HAP-1 (cell line): ENCODE results near the gene IL37.
"Not testable (repeated sequence)": the region's sequence is repeated elsewhere in the genome, so short reads cannot be mapped to it uniquely, and the experiment has no call there.

Source experiments
- DNase-seq, 2 experiments: peaks; one replicate each; pipeline ENCODE4 v3.0.0-alpha.2; 2016 to 2020; ENCODE audit warnings: low spot score in 2 of 2
- H3K27me3 ChIP-seq: fragments of 250-450 bp; sonication (Bioruptor Pico); 2 replicates; pipeline ENCODE4 v1.5.1; 2020; ENCODE audit warnings: low read depth, mild to moderate bottlenecking, moderate library complexity
- H3K36me3 ChIP-seq: fragments of 250-450 bp; sonication (Bioruptor Pico); replicated peaks from 2 replicates; pipeline ENCODE4 v1.5.1; 2020; ENCODE audit warnings: mild to moderate bottlenecking
- H3K4me1 ChIP-seq: fragments of 250-450 bp; sonication (Bioruptor Pico); 2 replicates; pipeline ENCODE4 v1.5.1; 2020; ENCODE audit warnings: mild to moderate bottlenecking
- H3K4me3 ChIP-seq: fragments of 250-450 bp; sonication (Bioruptor Pico); 2 replicates; pipeline ENCODE4 v1.5.1; 2020; ENCODE audit warnings: mild to moderate bottlenecking, moderate library complexity
- H3K9me3 ChIP-seq: fragments of 250-450 bp; sonication (Bioruptor Pico); 2 replicates; pipeline ENCODE4 v1.5.1; 2020; ENCODE audit warnings: mild to moderate bottlenecking, moderate library complexity
- in situ Hi-C: fragments of 300-500 bp; cut with MboI; formaldehyde crosslinking; loops from 3 replicates; pipeline ENCODE4 v1.14.3; 2020; ENCODE audit warnings: low sequenced_read_pairs, inconsistent platforms, mixed read lengths

The IL37 gene

GRCh38 chr2:112921982-112922381, 11.0 kb downstream of the IL37 start:
- no peaks in the 10 kb centered on the region for H3K4me1 ChIP-seq
- no peaks in the 10 kb centered on the region for H3K9me3 ChIP-seq
- no peak for DNase-seq
- no peak overlapping the region for H3K4me3 ChIP-seq
- no peaks in the 10 kb centered on the region for H3K27me3 ChIP-seq
- H3K36me3 ChIP-seq = no peaks in the 10 kb centered on the region
- in situ Hi-C loops = no loop called here

GRCh38 chr2:112923237-112923966, 12.4 kb downstream of the IL37 start:
- Histone ChIP-seq H3K36me3 (no peaks in the 10 kb centered on the region), H3K4me1 (no peaks in the 10 kb centered on the region), H3K27me3 (no peaks in the 10 kb centered on the region), H3K9me3 (no peaks in the 10 kb centered on the region), H3K4me3 (no peak overlapping the region)
- DNase-seq = no peak
- in situ Hi-C loops = no loop called here

GRCh38 chr2:112923967-112924338, 13.0 kb downstream of the IL37 start:
- H3K9me3 ChIP-seq = no peaks in the 10 kb centered on the region
- no peak for DNase-seq
- no peaks in the 10 kb centered on the region for H3K27me3 ChIP-seq
- no peaks in the 10 kb centered on the region for H3K36me3 ChIP-seq
- in situ Hi-C loops = no loop called here
- H3K4me3 ChIP-seq = no peak overlapping the region
- H3K4me1 ChIP-seq = no peaks in the 10 kb centered on the region

DNA sequence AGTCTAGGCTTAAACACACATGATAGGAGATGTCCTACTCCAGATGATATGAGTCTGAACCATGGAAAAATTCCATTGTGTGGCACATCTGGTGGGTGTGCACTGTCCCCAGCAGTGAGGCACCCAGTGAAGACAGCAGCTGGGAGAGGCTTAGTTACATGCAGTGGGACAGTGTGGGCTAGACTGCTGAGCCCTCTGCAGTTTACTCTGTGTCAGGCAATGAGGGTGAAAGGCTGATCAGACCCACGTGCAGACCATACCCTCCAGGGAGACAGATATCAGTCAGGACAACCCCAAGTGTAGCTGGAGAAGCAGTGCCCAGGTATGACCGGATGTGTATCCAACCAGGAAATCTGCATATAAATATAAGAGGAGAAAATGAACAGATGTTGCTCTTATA, 13.4 kb downstream of the IL37 start:
- no peak overlapping the region for H3K4me3 ChIP-seq
- H3K4me1 ChIP-seq = no peaks in the 10 kb centered on the region
- no peaks in the 10 kb centered on the region for H3K27me3 ChIP-seq
- no peak for DNase-seq
- in situ Hi-C loops = no loop called here
- no peaks in the 10 kb centered on the region for H3K36me3 ChIP-seq
- no peaks in the 10 kb centered on the region for H3K9me3 ChIP-seq

DNA sequence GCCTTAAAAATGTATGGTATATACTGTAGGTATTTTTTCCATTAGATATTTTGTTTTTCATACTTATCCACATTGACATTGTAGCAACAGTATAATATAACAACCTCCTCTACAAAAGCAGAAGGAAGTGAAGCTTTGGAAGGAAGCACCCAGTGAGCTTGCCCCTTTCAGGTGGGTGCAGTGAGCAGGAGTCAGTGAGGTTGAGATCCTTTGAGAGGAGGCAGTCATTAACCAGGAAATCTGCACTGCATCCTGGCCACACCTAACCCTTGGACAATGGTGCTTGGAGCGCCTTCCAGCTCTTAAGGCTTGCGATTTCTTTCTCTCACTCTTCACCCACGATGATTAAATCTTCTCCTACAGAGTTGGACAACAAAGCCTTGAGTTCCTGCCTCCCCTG, 13.9 kb downstream of the IL37 start:
- Histone ChIP-seq H3K36me3 (no peaks in the 10 kb centered on the region), H3K9me3 (no peaks in the 10 kb centered on the region), H3K27me3 (no peaks in the 10 kb centered on the region), H3K4me3 (no peak overlapping the region), H3K4me1 (no peaks in the 10 kb centered on the region)
- DNase-seq = no peak
- in situ Hi-C loops = no loop called here

- in situ Hi-C loops = no loop called here
Observed at GRCh38 chr2:112926707-112927106, 15.7 kb downstream of the IL37 start.

GRCh38 chr2:112927745-112928144, 16.8 kb downstream of the IL37 start:
- no peaks in the 10 kb centered on the region for H3K9me3 ChIP-seq
- no peaks in the 10 kb centered on the region for H3K4me1 ChIP-seq
- in situ Hi-C loops = no loop called here
- no peaks in the 10 kb centered on the region for H3K36me3 ChIP-seq
- no peaks in the 10 kb centered on the region for H3K27me3 ChIP-seq
- no peak overlapping the region for H3K4me3 ChIP-seq
- no peak for DNase-seq

More at GRCh38 chr2:112926707-112927106, 15.7 kb downstream of the IL37 start:
- Histone ChIP-seq H3K27me3 (no peaks in the 10 kb centered on the region), H3K4me3 (no peak overlapping the region), H3K9me3 (no peaks in the 10 kb centered on the region), H3K36me3 (no peaks in the 10 kb centered on the region), H3K4me1 (no peaks in the 10 kb centered on the region)
- no peak for DNase-seq

- H3K4me1 ChIP-seq = no peaks in the 10 kb centered on the region
- no peaks in the 10 kb centered on the region for H3K36me3 ChIP-seq
- DNase-seq = no peak
- no peaks in the 10 kb centered on the region for H3K9me3 ChIP-seq
- H3K4me3 ChIP-seq = no peak overlapping the region
- peaks cover 3% of the 10 kb centered on the region; the same call in 1 of the 2 replicates for H3K27me3 ChIP-seq
- in situ Hi-C loops = no loop called here
Observed at GRCh38 chr2:112933261-112933660, 22.3 kb downstream of the IL37 start.

GRCh38 chr2:112934117-112934516, 23.2 kb downstream of the IL37 start:
- H3K4me3 ChIP-seq, H3K9me3 ChIP-seq, H3K27me3 ChIP-seq, DNase-seq, in situ Hi-C loops, H3K36me3 ChIP-seq, H3K4me1 ChIP-seq: not testable (repeated sequence)

DNA sequence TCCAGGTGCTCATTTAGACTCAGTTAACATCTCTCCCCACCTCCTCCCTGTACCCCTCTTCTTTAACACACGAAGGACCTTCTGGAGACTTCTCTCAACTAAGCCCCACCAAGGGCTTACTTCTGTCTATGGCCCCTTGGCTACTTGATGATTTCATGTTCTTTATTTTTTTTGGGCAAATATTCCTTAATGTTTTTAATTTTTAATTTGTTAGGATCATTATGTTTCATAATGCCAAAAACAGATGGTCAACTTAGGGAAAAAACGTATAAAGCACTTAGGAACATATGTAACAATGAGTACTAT, 25.9 kb downstream of the IL37 start:
- in situ Hi-C loops = no loop called here
- Histone ChIP-seq H3K4me3 (no peak overlapping the region), H3K4me1 (no peaks in the 10 kb centered on the region), H3K36me3 (no peaks in the 10 kb centered on the region), H3K9me3 (no peaks in the 10 kb centered on the region), H3K27me3 (peaks cover 3% of the 10 kb centered on the region; the same call in 1 of the 2 replicates)
- DNase-seq = no peak

DNA sequence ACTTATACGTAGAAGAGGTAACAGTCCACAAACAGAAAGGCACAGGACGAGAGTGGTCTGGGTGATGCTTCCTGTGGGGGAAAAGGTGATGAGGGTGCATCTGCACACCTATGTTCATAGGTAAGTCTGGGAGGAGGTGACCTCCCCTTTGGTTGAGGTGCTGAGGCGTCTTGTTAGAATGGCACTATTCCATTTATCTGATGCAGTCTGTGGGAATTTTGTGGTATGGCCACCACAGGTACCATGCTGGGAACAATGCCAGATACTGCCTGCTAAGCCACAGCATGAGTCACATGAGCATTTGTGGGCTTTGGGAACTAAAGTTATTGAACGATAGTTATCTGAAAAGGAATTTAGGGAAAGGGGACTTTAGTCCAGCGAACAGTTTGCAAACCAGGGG, 27.9 kb downstream of the IL37 start:
- DNase-seq = no peak
- in situ Hi-C loops = no loop called here
- peaks cover 3% of the 10 kb centered on the region for H3K27me3 ChIP-seq
- no peaks in the 10 kb centered on the region for H3K36me3 ChIP-seq
- H3K9me3 ChIP-seq = no peaks in the 10 kb centered on the region
- H3K4me1 ChIP-seq = no peaks in the 10 kb centered on the region
- no peak overlapping the region for H3K4me3 ChIP-seq

- Histone ChIP-seq H3K27me3 (peaks cover 3% of the 10 kb centered on the region), H3K9me3 (no peaks in the 10 kb centered on the region), H3K36me3 (no peaks in the 10 kb centered on the region), H3K4me1 (no peaks in the 10 kb centered on the region), H3K4me3 (no peak overlapping the region)
- in situ Hi-C loops = no loop called here
- DNase-seq = no peak
Observed at GRCh38 chr2:112939425-112939824, 28.5 kb downstream of the IL37 start.

DNA sequence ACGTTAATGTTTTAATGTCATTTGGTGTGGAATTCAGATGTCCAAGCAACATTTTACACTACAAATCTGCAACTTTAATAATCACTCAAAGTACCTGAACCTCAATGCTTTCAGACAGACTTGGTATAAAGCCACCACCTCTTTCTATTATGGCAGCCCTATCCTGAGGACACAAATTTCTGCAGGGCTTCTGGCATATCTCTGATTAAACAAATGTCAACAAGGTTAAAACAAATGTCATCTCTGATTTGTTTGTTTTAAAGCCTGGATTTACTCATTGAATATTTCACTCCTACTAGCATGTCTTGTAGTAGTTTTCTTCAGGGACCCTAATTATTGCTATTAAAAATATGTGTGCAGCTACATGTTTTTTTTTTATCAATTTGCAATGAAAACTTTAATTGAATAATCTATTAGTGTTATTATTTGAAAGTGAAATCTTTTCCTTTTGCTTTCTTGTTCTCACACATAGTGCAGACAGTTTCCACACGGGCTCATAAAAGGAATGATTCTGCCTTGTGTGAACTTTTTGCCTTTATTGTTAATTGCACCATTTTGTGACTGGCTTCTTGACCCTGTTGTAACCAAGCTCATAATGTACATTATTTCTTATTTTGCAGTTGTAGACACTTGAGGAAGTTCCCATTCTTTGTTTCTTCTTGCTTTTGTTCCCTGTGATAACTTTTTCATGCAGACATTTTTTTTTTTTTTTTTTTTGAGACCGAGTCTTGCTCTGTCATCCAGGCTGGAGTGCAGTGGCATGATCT, 30.1 kb downstream of the IL37 start:
- in situ Hi-C loops = loop anchor here (10.0 kb wide), 1 partner anchor 186 kb away; no protein-coding TSS in a partner anchor
- H3K9me3 ChIP-seq = no peaks in the 10 kb centered on the region; the same call in 1 of the 2 replicates
- DNase-seq = no peak
- peaks cover 3% of the 10 kb centered on the region for H3K27me3 ChIP-seq
- H3K4me1 ChIP-seq = no peaks in the 10 kb centered on the region
- no peaks in the 10 kb centered on the region for H3K36me3 ChIP-seq
- H3K4me3 ChIP-seq = no peak overlapping the region
